Natural killer cell (primary cell): Measurements from ENCODE around the gene CTIF. TPM values are rescaled to one million over a fixed set of nuclear protein-coding genes. Genes with fewer than 3 reads are reported as not detected.

Experiments
- ATAC-seq, 3 donors: fragments of 150-1000 bp in 2 of 3; fragments of 200-7000 bp in 1 of 3; cut with Tn5 transposase; 1 replicate in 1 of 3; 2 replicates in 2 of 3; pipeline ENCODE4 v1.10.0; 2021; ENCODE audit warnings: mild to moderate bottlenecking in 2 of 3, moderate library complexity in 2 of 3
- DNase-seq, 2 donors: peaks; one replicate each; pipeline versions ENCODE4 v3.0.0 to v3.0.0-alpha.2; 2013 to 2021; ENCODE audit warnings: mixed read lengths in 1 of 2
- H3K27ac ChIP-seq: one replicate; pipeline ENCODE4 v1.5.1; 2013; ENCODE audit warnings: mild to moderate bottlenecking, low read length
- H3K27me3 ChIP-seq: one replicate; pipeline ENCODE4 v1.6.1; 2013; ENCODE audit warnings: low read length; ENCODE audit not compliant: control insufficient read depth, insufficient read depth
- H3K36me3 ChIP-seq: one replicate; pipeline ENCODE4 v1.6.1; 2013; ENCODE audit warnings: low read length; ENCODE audit not compliant: control insufficient read depth, insufficient read depth
- H3K4me1 ChIP-seq: one replicate; pipeline ENCODE4 v1.6.1; 2013; ENCODE audit warnings: low read length; ENCODE audit not compliant: control insufficient read depth, insufficient read depth
- H3K4me3 ChIP-seq: one replicate; pipeline ENCODE4 v1.5.1; 2013; ENCODE audit warnings: low read length
- H3K9me3 ChIP-seq: one replicate; pipeline ENCODE4 v1.6.1; 2013; ENCODE audit warnings: low read length; ENCODE audit not compliant: control insufficient read depth, insufficient read depth
- H3K27ac Mint-ChIP-seq, 2 donors: one replicate each; pipeline ENCODE4 v1.8.0; 2022; ENCODE audit warnings: mild to moderate bottlenecking in 2 of 2, mixed read lengths in 2 of 2, moderate library complexity in 1 of 2
- H3K27me3 Mint-ChIP-seq, 2 donors: one replicate each; pipeline ENCODE4 v1.8.0; 2022; ENCODE audit warnings: low read depth in 2 of 2, mixed read lengths in 2 of 2
- H3K36me3 Mint-ChIP-seq: one replicate; pipeline ENCODE4 v1.8.0; 2022; ENCODE audit warnings: mixed read lengths
- H3K4me1 Mint-ChIP-seq, 2 donors: one replicate each; pipeline ENCODE4 v1.8.0; 2022; ENCODE audit warnings: mixed read lengths in 2 of 2
- H3K4me3 Mint-ChIP-seq: one replicate; pipeline ENCODE4 v1.8.0; 2022; ENCODE audit warnings: mild to moderate bottlenecking, moderate library complexity, mixed read lengths
- H3K9me3 Mint-ChIP-seq, 2 donors: one replicate each; pipeline ENCODE4 v1.8.0; 2022; ENCODE audit warnings: mixed read lengths in 2 of 2
- WGBS: methylation state at CpG from one replicate; pipeline ENCODE4 v1.1.7; 2013; ENCODE audit warnings: missing lambda C conversion rate; ENCODE audit not compliant: insufficient coverage; 5-methylcytosine and 5-hydroxymethylcytosine counted together
- intact Hi-C: fragments of 100-400 bp; cut with micrococcal nuclease; formaldehyde crosslinking; loops from one replicate; pipeline ENCODE4 v1.14.2; 2022
- total RNA-seq, 4 donors: library from RNA; stranded (reverse); fragments of 120-200 nt in 1 of 4; gene quantifications; one replicate each; pipeline versions ENCODE4 v1.2.3 to v1.2.4, GENCODE V29; 2013 to 2022
- TF ChIP-seq, protein P1 (sequence below): fragments of 200-600 bp; IDR thresholded peaks from one replicate; pipeline ENCODE4 v1.8.0; 2022; ENCODE audit warnings: antibody characterized with exemption

Gene CTIF
- total RNA-seq, 3 donors from 2014 or later (not counting 1 experiment from before 2014, with no cell fraction given): 6.9 to 10.2 (median 8.2) TPM

DNA sequence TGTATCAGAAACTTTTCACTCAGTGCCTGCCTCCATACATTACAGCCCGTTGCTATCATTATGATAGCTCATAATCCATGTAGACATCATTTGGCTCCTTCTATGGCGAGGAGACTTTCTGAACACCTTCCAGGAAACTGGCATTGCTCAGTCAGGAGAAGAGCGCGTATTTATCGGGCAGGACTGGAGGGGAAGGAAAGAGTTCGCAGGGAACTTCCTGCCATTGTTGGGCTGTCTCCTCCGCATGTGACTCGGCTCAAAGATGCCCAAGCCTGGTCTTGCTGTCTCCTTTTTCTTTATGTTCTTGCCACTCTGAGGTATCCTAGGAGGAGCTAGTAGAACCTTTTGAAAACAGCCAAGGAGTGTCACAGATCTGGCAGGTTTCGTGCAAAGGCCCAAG is 156.8 kb downstream of the CTIF start:
- Mint-ChIP-seq H3K4me1 (peaks cover 8 to 9% of the 10 kb centered on the region in 2 donors), H3K4me3 (no peak overlapping the region), H3K27ac (no peak overlapping the region), H3K36me3 (no peaks in the 10 kb centered on the region), H3K9me3 (no peaks in the 10 kb centered on the region), H3K27me3 (no peaks in the 10 kb centered on the region)
- H3K4me1 ChIP-seq: peaks cover 10% of the 10 kb centered on the region
- no peaks in the 10 kb centered on the region for H3K9me3 ChIP-seq
- H3K27ac ChIP-seq: no peak overlapping the region
- ATAC-seq (no peak), DNase-seq (no peak)
- H3K4me3 ChIP-seq: no peak overlapping the region
- no peaks in the 10 kb centered on the region for H3K36me3 ChIP-seq
- WGBS: 80% methylated on average over 9 of the region's 9 CpGs
- intact Hi-C loops: no loop called here
- no peaks in the 10 kb centered on the region for H3K27me3 ChIP-seq
- TF ChIP-seq, protein P1, sequence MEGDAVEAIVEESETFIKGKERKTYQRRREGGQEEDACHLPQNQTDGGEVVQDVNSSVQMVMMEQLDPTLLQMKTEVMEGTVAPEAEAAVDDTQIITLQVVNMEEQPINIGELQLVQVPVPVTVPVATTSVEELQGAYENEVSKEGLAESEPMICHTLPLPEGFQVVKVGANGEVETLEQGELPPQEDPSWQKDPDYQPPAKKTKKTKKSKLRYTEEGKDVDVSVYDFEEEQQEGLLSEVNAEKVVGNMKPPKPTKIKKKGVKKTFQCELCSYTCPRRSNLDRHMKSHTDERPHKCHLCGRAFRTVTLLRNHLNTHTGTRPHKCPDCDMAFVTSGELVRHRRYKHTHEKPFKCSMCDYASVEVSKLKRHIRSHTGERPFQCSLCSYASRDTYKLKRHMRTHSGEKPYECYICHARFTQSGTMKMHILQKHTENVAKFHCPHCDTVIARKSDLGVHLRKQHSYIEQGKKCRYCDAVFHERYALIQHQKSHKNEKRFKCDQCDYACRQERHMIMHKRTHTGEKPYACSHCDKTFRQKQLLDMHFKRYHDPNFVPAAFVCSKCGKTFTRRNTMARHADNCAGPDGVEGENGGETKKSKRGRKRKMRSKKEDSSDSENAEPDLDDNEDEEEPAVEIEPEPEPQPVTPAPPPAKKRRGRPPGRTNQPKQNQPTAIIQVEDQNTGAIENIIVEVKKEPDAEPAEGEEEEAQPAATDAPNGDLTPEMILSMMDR: no peak

DNA sequence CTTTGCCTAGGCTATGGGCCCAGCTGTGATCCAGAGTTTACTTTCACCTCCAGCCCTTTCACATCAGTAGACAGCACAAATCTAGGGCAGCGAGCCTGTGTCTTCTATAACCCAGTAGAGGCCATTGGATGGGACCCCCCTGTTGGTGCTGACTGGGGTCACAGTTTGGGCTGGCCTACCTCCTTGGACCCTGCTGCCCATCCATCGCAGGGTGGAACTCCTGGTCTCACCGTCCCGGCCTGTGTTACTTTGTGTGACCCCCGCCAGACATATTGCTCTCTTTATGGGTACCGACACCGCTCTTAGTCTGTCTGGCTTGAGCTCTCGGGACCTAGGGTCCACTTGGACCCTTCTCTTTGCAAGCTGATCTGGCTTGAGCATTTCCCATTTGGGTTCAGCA is 157.4 kb downstream of the CTIF start:
- H3K9me3 Mint-ChIP-seq: no peaks in the 10 kb centered on the region
- peaks cover 10% of the 10 kb centered on the region for H3K4me1 ChIP-seq
- no peak overlapping the region for H3K4me3 Mint-ChIP-seq
- H3K4me3 ChIP-seq: no peak overlapping the region
- no peak overlapping the region for H3K27ac ChIP-seq
- 94% methylated on average over 8 of the region's 8 CpGs for WGBS
- TF ChIP-seq, protein P1: no peak
- H3K27me3 ChIP-seq: no peaks in the 10 kb centered on the region
- no peak overlapping the region for H3K27ac Mint-ChIP-seq
- intact Hi-C loops: no loop called here
- ATAC-seq (no peak), DNase-seq (no peak)
- H3K4me1 Mint-ChIP-seq: peaks cover 8 to 9% of the 10 kb centered on the region in 2 donors
- no peaks in the 10 kb centered on the region for H3K27me3 Mint-ChIP-seq
- no peaks in the 10 kb centered on the region for H3K36me3 Mint-ChIP-seq
- H3K36me3 ChIP-seq: no peaks in the 10 kb centered on the region
- H3K9me3 ChIP-seq: no peaks in the 10 kb centered on the region

DNA sequence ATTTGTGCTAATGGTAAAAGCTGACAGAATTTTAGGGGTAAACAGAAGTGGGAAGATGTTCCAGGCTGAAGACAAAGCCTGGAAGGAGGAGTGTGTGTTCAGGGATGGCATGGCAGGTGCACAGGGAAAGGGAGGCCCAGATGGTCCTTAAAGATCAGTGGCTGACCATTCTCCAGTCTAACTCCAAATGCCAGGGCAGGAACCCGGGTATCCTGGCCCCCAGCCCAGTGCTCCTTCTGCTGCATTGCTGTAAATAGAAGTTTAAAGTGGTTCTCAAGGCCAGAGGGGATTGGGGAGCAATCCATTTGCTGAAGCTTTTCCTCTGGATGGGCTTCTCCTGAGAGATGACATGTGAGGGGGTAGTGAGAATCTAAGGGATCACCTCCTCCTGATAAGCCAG is 158.6 kb downstream of the CTIF start:
- H3K27me3 ChIP-seq: no peaks in the 10 kb centered on the region
- Mint-ChIP-seq H3K9me3 (no peaks in the 10 kb centered on the region), H3K27ac (no peak overlapping the region), H3K27me3 (no peaks in the 10 kb centered on the region), H3K4me3 (no peak overlapping the region), H3K4me1 (peaks cover 8 to 9% of the 10 kb centered on the region in 2 donors), H3K36me3 (no peaks in the 10 kb centered on the region)
- ATAC-seq (no peak), DNase-seq (no peak)
- H3K4me1 ChIP-seq: peaks cover 10% of the 10 kb centered on the region
- 100% methylated on average over 1 of the region's 1 CpG for WGBS
- no peak overlapping the region for H3K27ac ChIP-seq
- H3K36me3 ChIP-seq: no peaks in the 10 kb centered on the region
- no peaks in the 10 kb centered on the region for H3K9me3 ChIP-seq
- intact Hi-C loops: no loop called here
- TF ChIP-seq, protein P1: no peak
- no peak overlapping the region for H3K4me3 ChIP-seq

DNA sequence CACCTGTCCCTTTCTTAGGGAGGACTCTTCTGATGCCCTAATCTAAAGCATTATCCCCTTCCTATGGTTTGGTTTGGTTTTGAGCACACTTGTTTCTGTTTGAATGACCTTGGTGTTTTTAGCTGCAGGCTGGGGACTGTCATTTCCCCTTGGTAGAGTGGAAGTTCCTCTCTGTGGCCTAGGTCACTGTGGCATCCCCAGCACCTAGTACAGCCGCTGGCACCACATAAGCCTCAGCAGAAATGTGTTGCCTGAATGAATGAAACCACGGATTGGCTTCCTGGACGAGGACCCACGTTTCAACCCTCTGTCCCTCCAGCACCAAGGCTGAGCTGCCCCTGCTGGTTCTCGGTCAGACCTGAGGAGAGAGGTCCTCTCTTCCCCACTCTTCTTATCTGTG is 159.9 kb downstream of the CTIF start:
- Mint-ChIP-seq H3K4me1 (peaks cover 8 to 9% of the 10 kb centered on the region in 2 donors), H3K4me3 (no peak overlapping the region), H3K36me3 (no peaks in the 10 kb centered on the region), H3K9me3 (no peaks in the 10 kb centered on the region), H3K27ac (peak overlapping the region; percentile 9 to 23), H3K27me3 (no peaks in the 10 kb centered on the region)
- DNase-seq (no peak), ATAC-seq (peak; percentile 38 to 95 (median 63))
- H3K36me3 ChIP-seq: no peaks in the 10 kb centered on the region
- 12% methylated on average over 5 of the region's 5 CpGs for WGBS
- TF ChIP-seq, protein P1: no peak
- no peak overlapping the region for H3K4me3 ChIP-seq
- no peaks in the 10 kb centered on the region for H3K9me3 ChIP-seq
- no peak overlapping the region for H3K27ac ChIP-seq
- peaks cover 10% of the 10 kb centered on the region for H3K4me1 ChIP-seq
- intact Hi-C loops: no loop called here
- no peaks in the 10 kb centered on the region for H3K27me3 ChIP-seq
